Measurements from ENCODE around the gene TSPAN11. TPM values are rescaled to one million over a fixed set of nuclear protein-coding genes. Genes with fewer than 3 reads are reported as not detected.

TSPAN11 gene
- total RNA-seq, 1 donor, result not detected

DNA sequence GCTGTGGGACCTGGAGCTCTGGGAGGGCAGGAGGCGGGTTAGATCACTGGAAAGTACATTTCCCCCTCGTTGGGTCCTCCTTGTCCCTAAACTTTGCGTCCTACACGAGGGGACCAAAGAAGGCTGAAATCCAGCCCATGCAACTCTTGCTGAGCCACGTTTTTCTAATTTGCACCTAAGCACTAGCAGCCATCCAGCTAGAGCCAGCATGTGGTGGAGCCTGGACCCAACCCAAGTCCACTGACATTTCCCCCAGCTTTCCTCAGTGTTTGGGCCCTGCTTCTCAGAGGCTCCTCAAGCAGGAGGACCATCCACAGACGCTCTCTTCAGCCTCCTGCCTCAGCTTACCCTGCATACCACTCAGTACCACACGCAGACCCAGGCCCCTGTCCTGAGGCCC is 49.7 kb downstream of the TSPAN11 start:
- Histone ChIP-seq H3K4me1 (ENCODE audit: insufficient read depth, low read length) (no peaks in the 10 kb centered on the region), H3K4me3 (ENCODE audit: low read length) (no peak overlapping the region), H3K27me3 (ENCODE audit: insufficient read depth, low read length) (no peaks in the 10 kb centered on the region), H3K9me3 (ENCODE audit: low read depth, low read length) (no peaks in the 10 kb centered on the region)

DNA sequence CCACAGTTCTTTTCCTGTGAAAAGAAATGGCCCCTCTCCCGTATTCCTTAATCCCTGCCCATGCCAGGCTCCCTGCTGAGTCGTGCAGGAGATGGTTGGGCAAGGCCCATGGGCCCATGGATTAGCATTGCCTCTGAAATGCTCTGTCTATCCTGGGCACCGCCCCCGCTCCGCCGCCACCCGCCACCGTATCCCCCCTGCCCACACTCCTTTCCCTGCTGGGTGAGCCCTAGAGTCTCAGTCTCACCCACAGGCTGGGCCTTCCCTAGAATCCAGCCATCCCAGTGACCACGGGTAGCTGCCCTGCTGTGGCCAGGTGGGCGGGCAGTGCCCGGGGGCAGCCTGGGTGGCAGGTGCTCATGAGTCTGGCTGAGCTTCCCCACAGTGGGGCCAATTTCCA is 50.6 kb downstream of the TSPAN11 start:
- H3K27me3 ChIP-seq (ENCODE audit: insufficient read depth, low read length), result no peaks in the 10 kb centered on the region
- H3K4me3 ChIP-seq (ENCODE audit: low read length), result no peak overlapping the region
- no peaks in the 10 kb centered on the region for H3K4me1 ChIP-seq (ENCODE audit: insufficient read depth, low read length)
- H3K9me3 ChIP-seq (ENCODE audit: low read depth, low read length), result no peaks in the 10 kb centered on the region

DNA sequence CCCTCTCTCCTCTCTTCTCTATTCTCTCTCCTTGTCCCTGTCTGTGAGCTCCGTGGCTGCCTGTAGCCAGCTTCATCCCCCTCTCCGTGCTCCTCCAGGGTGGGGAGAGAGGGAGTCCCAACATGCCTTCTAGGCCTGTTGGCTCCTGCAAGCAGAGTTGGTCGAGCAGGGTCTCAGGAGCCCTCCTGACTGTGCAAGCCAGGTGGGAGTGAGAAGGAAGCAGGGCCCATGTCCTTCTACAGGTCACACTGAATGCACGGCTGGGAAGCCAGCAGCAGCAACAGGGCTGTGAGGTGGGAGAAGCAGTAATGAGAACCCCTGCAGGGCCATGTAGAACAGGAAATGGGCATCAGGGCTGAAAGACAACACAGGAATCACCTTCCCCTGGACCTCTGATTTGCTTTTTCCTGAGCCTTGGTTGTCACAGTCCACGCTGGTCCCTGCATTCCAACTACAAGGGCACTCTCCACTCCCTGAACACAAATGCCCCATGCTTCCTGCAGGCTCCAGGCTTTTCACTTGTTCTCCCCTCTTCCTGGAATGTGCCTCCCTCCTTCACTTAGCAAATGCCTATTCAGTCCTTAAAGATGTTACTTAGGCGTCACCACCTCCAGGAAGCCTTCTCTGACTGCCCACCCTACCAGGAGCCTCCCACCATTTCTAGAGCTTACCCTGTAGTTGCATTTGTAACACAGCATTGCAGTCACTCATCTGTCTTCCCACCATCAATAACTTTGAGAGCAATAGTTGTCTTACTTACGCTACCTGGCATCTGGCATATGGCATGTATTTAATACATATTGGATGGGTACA is 51.2 kb downstream of the TSPAN11 start:
- H3K9me3 ChIP-seq (ENCODE audit: low read depth, low read length), result no peaks in the 10 kb centered on the region
- no peaks in the 10 kb centered on the region for H3K4me1 ChIP-seq (ENCODE audit: insufficient read depth, low read length)
- H3K27me3 ChIP-seq (ENCODE audit: insufficient read depth, low read length), result no peaks in the 10 kb centered on the region
- H3K4me3 ChIP-seq (ENCODE audit: low read length), result no peak overlapping the region

DNA sequence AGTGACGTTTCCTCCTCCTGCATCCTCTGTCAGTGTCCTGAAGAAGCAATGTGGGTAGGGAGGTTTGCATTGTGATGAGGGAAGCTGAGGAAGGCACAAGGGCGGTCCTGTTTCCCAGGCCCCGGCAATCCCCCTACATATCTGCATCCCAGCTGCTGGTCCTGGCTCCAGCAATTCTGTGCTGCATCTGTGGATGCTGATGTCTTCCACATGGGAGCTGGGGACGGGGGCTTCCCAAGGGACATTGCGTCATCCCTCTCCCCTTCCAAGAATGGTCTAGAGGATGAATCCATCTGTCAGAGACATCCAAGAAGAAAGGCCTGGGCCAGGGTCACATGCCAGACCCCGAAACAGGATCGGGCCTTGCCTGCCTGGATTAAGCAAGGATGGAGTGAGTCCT is 52.1 kb downstream of the TSPAN11 start:
- no peaks in the 10 kb centered on the region for H3K4me1 ChIP-seq (ENCODE audit: insufficient read depth, low read length)
- no peaks in the 10 kb centered on the region for H3K9me3 ChIP-seq (ENCODE audit: low read depth, low read length)
- H3K4me3 ChIP-seq (ENCODE audit: low read length), result no peak overlapping the region
- no peaks in the 10 kb centered on the region for H3K27me3 ChIP-seq (ENCODE audit: insufficient read depth, low read length)

DNA sequence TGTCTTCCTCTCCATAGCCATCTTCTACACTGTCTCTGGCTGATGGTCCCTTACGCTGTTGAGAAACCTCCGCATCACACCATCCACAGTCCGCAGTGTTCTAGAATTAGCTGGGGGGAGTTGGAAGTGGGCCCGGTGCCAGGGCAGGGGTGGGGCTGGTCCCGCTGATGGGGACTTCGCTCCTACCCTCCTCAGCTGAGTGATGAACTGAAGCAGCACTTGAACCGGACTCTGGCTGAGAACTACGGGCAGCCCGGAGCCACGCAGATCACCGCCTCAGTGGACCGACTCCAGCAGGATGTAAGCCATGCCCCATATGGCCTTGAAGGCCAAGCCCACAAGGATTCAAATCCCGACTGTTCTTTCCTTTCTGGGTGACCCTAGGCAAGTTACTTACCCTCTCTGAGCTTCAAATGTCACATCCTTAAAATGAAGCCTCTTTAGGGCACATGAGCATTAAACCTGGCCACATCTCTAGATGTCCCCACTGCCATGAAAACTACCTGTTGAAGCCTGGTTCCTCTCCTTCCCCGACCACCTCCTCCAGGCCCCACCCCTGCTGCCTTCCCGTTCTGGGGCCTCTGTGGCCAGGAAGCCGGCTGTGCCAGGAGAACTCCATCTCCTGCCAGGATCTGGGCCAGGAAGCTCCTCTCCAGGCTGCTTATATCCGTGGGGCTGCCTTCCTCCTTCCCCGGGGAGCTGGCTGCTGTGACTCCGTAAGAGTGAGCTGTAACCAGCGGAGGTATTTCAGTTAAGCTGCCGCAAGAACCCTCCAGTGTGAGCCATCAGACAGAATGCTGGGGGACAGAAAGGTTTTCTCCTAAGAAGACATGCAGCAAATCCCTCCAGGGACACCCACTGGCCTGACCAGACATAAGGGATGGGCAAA is 53.1 kb downstream of the TSPAN11 start:
- Histone ChIP-seq H3K27me3 (ENCODE audit: insufficient read depth, low read length) (no peaks in the 10 kb centered on the region), H3K4me3 (ENCODE audit: low read length) (no peak overlapping the region), H3K4me1 (ENCODE audit: insufficient read depth, low read length) (no peaks in the 10 kb centered on the region), H3K9me3 (ENCODE audit: low read depth, low read length) (no peaks in the 10 kb centered on the region)

DNA sequence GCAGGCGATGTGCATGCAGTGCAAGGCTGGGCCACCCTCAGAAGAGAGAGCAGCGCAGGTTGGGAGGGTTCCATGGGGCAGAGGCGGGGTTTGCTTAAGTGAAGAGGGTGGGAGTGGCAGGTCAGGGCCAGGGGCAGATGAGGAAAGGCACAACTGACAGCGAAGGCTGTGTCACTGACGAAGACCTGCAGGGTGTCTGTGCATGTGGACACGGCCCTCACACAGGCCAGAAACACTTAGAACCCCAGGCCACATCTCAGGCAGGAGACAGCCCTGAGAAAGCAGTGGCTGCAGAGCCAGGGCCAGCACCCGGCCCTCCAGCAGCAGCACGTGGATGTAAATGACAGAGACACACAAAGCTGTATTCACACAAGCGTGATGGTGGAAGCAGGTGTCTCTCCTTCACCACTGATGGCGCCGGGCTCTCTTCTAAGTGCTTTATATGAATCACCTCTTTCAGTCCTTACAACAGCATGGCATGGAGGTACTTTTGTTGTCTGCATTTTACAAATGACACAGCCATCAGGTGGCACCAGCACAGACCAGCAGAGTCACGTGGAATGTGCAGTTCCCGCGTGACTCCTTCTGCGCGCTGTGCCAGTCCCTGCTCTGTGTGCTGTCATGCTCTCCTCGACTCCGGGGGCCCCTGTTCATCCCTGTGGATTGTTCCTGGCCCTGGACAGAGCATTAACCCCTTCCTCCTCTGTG is 54.6 kb downstream of the TSPAN11 start:
- Histone ChIP-seq H3K9me3 (ENCODE audit: low read depth, low read length) (no peaks in the 10 kb centered on the region), H3K4me3 (ENCODE audit: low read length) (no peak overlapping the region), H3K4me1 (ENCODE audit: insufficient read depth, low read length) (no peaks in the 10 kb centered on the region), H3K27me3 (ENCODE audit: insufficient read depth, low read length) (no peaks in the 10 kb centered on the region)

DNA sequence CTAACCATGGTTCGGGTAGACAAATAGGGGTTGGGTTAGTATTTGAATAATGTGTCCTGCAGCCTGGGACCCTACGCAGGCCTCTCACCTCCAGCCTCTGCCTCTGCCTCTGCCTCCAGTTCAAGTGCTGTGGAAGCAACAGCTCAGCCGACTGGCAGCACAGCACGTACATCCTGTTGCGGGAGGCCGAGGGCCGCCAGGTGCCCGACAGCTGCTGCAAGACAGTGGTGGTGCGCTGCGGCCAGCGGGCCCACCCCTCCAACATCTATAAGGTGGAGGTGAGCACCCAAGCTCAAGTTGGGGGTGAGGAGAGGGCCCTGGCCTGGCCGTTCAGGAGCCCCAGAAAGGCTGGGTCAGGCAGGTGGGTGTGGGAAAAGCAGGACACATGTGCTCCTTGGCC is 55.9 kb downstream of the TSPAN11 start:
- Histone ChIP-seq H3K4me3 (ENCODE audit: low read length) (no peak overlapping the region), H3K9me3 (ENCODE audit: low read depth, low read length) (no peaks in the 10 kb centered on the region), H3K27me3 (ENCODE audit: insufficient read depth, low read length) (no peaks in the 10 kb centered on the region)

DNA sequence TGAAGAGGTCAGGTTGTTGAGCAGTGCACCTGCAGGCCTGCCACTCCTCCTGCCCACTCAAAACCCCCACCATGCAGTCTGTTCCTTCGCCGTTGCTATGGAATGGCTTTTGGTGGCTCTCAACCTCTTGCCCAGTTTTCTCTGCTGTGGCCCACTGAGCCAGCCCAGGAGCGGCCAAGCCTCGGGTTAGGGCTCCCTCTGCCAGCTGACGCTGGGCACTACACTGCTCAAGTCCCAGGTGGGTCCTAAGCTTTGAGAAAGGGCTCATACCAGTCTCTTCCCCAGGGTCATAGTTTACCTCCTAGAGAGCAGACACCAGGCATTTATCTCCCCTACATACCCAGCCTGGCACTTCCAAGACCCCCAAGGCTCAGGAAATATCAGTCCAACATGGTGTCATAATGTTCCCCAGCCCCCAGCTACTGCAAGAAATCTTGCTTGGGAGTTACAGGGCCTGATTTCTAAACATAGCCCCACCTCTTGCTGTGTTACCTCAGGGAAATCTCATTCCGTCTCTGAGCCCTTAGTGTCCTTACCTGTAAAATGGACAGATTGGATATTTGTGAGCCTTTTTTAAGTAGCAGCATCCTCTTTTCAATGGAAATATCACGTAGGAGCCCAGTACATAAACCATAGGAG is 59.4 kb downstream of the TSPAN11 start:
- no peaks in the 10 kb centered on the region for H3K9me3 ChIP-seq (ENCODE audit: low read depth, low read length)
- H3K4me1 ChIP-seq (ENCODE audit: insufficient read depth, low read length), result no peaks in the 10 kb centered on the region
- no peak overlapping the region for H3K4me3 ChIP-seq (ENCODE audit: low read length)
- H3K27me3 ChIP-seq (ENCODE audit: insufficient read depth, low read length), result no peaks in the 10 kb centered on the region

More for the DNA sequence above, 55.9 kb downstream of the TSPAN11 start:
- no peaks in the 10 kb centered on the region for H3K4me1 ChIP-seq (ENCODE audit: insufficient read depth, low read length)

DNA sequence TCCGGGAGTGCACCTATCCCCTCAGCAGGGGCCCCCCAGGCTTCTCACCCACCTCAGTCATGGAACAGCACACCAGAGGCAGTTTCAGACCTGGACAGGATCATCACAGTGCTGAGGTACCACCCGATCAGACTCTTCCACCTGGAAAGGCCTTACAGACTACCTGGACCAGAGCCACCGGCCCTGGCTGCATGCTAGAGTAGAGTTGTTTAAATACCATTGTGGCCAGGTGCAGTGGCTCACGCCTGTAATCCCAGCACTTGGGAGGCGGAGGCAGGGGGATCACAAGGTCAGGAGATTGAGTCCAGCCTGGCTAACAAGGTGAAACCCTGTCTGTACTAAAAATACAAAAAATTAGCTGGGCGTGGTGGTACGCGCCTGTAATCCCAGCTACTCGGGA is 61.5 kb downstream of the TSPAN11 start:
- Histone ChIP-seq H3K4me3 (ENCODE audit: low read length) (no peak overlapping the region), H3K27me3 (ENCODE audit: insufficient read depth, low read length) (no peaks in the 10 kb centered on the region), H3K9me3 (ENCODE audit: low read depth, low read length) (no peaks in the 10 kb centered on the region), H3K4me1 (ENCODE audit: insufficient read depth, low read length) (no peaks in the 10 kb centered on the region)

DNA sequence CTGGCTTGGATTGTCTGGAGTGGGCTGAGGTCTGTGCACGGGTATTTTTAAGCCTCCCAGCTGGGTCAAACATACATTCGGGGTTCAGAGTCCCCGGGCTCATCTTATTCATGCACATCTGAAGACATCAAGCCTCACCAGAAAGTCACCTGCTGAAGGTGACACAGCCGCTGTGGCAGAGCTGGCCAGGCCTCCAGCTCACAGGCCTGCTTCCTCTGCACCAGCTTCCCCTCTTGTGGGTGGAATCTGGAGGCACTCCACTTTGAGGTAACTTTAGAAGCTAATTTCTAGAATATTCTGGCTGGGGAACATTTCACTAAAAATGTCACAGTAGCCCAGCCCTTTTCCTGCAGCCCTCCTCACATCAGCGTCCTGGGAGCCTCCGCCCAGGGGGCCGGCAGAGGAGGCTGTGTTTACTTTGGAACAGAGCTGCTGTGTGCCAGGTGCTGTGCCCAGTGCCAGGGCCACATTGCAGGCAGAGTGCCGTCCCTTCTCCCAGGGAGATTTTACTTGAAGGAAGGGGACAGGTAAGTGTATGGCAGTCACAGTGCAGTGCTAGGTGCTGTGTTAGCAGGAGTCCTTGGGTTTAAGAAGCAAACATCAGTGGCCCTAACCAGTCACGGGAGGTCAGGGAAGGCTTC is 62.2 kb downstream of the TSPAN11 start:
- Histone ChIP-seq H3K4me1 (ENCODE audit: insufficient read depth, low read length) (no peaks in the 10 kb centered on the region), H3K4me3 (ENCODE audit: low read length) (no peak overlapping the region), H3K9me3 (ENCODE audit: low read depth, low read length) (no peaks in the 10 kb centered on the region), H3K27me3 (ENCODE audit: insufficient read depth, low read length) (no peaks in the 10 kb centered on the region)

DNA sequence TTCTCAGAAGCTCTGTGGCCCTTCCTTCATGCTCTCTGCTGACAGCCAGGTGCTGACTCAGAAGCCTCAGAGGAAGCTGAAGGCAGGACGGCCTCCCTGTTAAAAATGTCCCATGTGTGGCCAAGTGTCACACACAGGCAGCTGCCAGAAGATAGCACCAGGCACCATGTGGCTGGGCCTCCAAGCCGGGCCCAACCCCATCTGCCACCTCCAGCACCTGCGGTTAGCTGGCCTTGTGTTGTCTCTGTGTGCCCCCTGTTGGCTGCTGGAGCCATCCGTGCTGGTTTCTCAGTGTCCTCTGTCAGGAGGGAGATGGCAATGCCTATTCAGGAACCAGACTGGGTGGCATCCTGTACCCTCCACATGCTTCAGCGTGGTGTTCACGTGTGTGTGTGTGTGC is 63.2 kb downstream of the TSPAN11 start:
- Histone ChIP-seq H3K9me3 (ENCODE audit: low read depth, low read length) (no peaks in the 10 kb centered on the region), H3K4me3 (ENCODE audit: low read length) (no peak overlapping the region), H3K4me1 (ENCODE audit: insufficient read depth, low read length) (no peaks in the 10 kb centered on the region), H3K27me3 (ENCODE audit: insufficient read depth, low read length) (no peaks in the 10 kb centered on the region)

DNA sequence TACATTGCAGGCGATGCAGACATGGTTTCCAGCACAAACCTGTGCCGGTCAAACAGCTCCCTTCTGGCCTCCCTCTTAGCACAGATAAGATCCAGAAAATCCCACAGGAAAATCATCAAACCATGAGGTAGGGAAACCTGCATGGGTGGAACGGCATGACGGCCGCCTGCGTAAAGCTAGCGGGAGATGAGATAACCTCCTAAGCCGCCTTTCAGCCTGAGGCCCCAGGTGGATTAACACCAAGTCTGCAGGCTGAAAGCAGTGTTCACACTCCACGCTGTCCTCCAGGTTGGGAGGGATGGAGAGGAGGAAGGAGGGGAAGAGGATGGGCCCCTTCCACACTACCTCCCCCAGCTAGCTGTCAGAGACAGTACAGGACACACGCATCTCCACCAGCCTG is 63.8 kb downstream of the TSPAN11 start:
- Histone ChIP-seq H3K4me1 (ENCODE audit: insufficient read depth, low read length) (no peaks in the 10 kb centered on the region), H3K27me3 (ENCODE audit: insufficient read depth, low read length) (no peaks in the 10 kb centered on the region), H3K9me3 (ENCODE audit: low read depth, low read length) (no peaks in the 10 kb centered on the region), H3K4me3 (ENCODE audit: low read length) (no peak overlapping the region)

DNA sequence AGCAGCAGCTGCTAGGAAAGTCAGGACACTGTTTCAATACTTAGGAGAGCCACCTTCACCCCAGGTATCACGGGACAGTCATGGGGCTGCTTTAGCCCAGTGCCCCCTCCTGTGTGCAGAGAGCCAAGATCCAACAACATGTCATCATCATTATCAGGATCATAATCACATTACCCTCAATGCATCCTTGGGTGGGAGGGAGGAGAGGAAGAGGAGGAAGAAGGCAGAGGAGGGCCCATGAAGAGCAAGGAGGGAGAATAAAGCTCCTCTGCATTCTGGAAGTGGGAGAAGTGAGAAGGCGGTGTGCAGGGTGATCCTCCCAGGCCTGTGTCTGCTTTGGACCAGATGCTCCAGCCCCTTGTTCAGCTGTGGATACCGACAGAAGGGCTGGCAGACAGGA is 64.2 kb downstream of the TSPAN11 start:
- no peaks in the 10 kb centered on the region for H3K9me3 ChIP-seq (ENCODE audit: low read depth, low read length)
- H3K4me3 ChIP-seq (ENCODE audit: low read length), result no peak overlapping the region
- H3K27me3 ChIP-seq (ENCODE audit: insufficient read depth, low read length), result no peaks in the 10 kb centered on the region
- no peaks in the 10 kb centered on the region for H3K4me1 ChIP-seq (ENCODE audit: insufficient read depth, low read length)

DNA sequence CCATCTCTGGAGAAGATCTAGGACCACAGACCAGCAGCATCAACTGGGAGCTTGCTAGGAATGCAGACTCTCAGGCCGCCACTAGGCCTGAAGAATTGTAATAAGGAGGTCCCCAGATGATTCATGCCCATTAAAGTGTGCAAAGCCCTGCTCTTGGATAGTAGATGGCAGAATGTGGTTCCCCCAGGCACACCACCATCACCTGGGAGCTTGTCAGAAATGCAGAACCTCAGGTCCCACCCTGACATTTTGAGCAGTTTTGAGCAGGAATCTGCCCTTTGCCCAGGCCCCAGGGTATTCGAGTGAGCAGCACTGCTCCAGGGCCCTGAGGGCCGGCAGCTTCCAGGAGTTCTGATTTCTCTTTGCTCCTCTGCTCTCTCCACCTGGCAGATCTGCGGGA is 64.9 kb downstream of the TSPAN11 start:
- H3K4me1 ChIP-seq (ENCODE audit: insufficient read depth, low read length), result no peaks in the 10 kb centered on the region
- H3K27me3 ChIP-seq (ENCODE audit: insufficient read depth, low read length), result no peaks in the 10 kb centered on the region
- H3K9me3 ChIP-seq (ENCODE audit: low read depth, low read length), result no peaks in the 10 kb centered on the region
- H3K4me3 ChIP-seq (ENCODE audit: low read length), result no peak overlapping the region

Data from mononuclear cell (primary cell).